Natural killer cell (primary cell): ENCODE measurements around the gene RYR1. TPM values are rescaled to one million over a fixed set of nuclear protein-coding genes. Genes with fewer than 3 reads are reported as not detected.

Experiments
- ATAC-seq, 3 donors: fragments of 150-1000 bp in 2 of 3; fragments of 200-7000 bp in 1 of 3; cut with Tn5 transposase; 1 replicate in 1 of 3; 2 replicates in 2 of 3; pipeline ENCODE4 v1.10.0; 2021; ENCODE audit warnings: mild to moderate bottlenecking in 2 of 3, moderate library complexity in 2 of 3
- DNase-seq, 2 donors: peaks; one replicate each; pipeline versions ENCODE4 v3.0.0 to v3.0.0-alpha.2; 2013 to 2021; ENCODE audit warnings: mixed read lengths in 1 of 2
- H3K27ac ChIP-seq: one replicate; pipeline ENCODE4 v1.5.1; 2013; ENCODE audit warnings: mild to moderate bottlenecking, low read length
- H3K27me3 ChIP-seq: one replicate; pipeline ENCODE4 v1.6.1; 2013; ENCODE audit warnings: low read length; ENCODE audit not compliant: control insufficient read depth, insufficient read depth
- H3K36me3 ChIP-seq: one replicate; pipeline ENCODE4 v1.6.1; 2013; ENCODE audit warnings: low read length; ENCODE audit not compliant: control insufficient read depth, insufficient read depth
- H3K4me1 ChIP-seq: one replicate; pipeline ENCODE4 v1.6.1; 2013; ENCODE audit warnings: low read length; ENCODE audit not compliant: control insufficient read depth, insufficient read depth
- H3K4me3 ChIP-seq: one replicate; pipeline ENCODE4 v1.5.1; 2013; ENCODE audit warnings: low read length
- H3K9me3 ChIP-seq: one replicate; pipeline ENCODE4 v1.6.1; 2013; ENCODE audit warnings: low read length; ENCODE audit not compliant: control insufficient read depth, insufficient read depth
- H3K27ac Mint-ChIP-seq, 2 donors: one replicate each; pipeline ENCODE4 v1.8.0; 2022; ENCODE audit warnings: mild to moderate bottlenecking in 2 of 2, mixed read lengths in 2 of 2, moderate library complexity in 1 of 2
- H3K27me3 Mint-ChIP-seq, 2 donors: one replicate each; pipeline ENCODE4 v1.8.0; 2022; ENCODE audit warnings: low read depth in 2 of 2, mixed read lengths in 2 of 2
- H3K36me3 Mint-ChIP-seq: one replicate; pipeline ENCODE4 v1.8.0; 2022; ENCODE audit warnings: mixed read lengths
- H3K4me1 Mint-ChIP-seq, 2 donors: one replicate each; pipeline ENCODE4 v1.8.0; 2022; ENCODE audit warnings: mixed read lengths in 2 of 2
- H3K4me3 Mint-ChIP-seq: one replicate; pipeline ENCODE4 v1.8.0; 2022; ENCODE audit warnings: mild to moderate bottlenecking, moderate library complexity, mixed read lengths
- H3K9me3 Mint-ChIP-seq, 2 donors: one replicate each; pipeline ENCODE4 v1.8.0; 2022; ENCODE audit warnings: mixed read lengths in 2 of 2
- CTCF ChIP-seq: fragments of 200-600 bp; IDR thresholded peaks from one replicate; pipeline ENCODE4 v1.8.0; 2022; ENCODE audit warnings: antibody characterized with exemption
- WGBS: methylation state at CpG from one replicate; pipeline ENCODE4 v1.1.7; 2013; ENCODE audit warnings: missing lambda C conversion rate; ENCODE audit not compliant: insufficient coverage; 5-methylcytosine and 5-hydroxymethylcytosine counted together
- intact Hi-C: fragments of 100-400 bp; cut with micrococcal nuclease; formaldehyde crosslinking; loops from one replicate; pipeline ENCODE4 v1.14.2; 2022
- total RNA-seq, 4 donors: library from RNA; stranded (reverse); fragments of 120-200 nt in 1 of 4; gene quantifications; one replicate each; pipeline versions ENCODE4 v1.2.3 to v1.2.4, GENCODE V29; 2013 to 2022

RYR1 gene
- total RNA-seq, 3 donors from 2014 or later (not counting 1 experiment from before 2014, with no cell fraction given) = 0.05 to 1.0 (median 0.65) TPM

GRCh38 chr19:38464421-38465082, 31.1 kb downstream of the RYR1 start:
- Histone ChIP-seq H3K9me3 (no peaks in the 10 kb centered on the region), H3K4me3 (no peak overlapping the region), H3K4me1 (no peaks in the 10 kb centered on the region), H3K27me3 (no peaks in the 10 kb centered on the region), H3K27ac (no peak overlapping the region), H3K36me3 (no peaks in the 10 kb centered on the region)
- 70% methylated on average over 15 of the region's 15 CpGs for WGBS
- intact Hi-C loops = no loop called here
- no peak for TF ChIP-seq CTCF
- ATAC-seq (no peak), DNase-seq (no peak)
- H3K4me1 Mint-ChIP-seq = no peaks in the 10 kb centered on the region
- no peak overlapping the region for H3K27ac Mint-ChIP-seq
- no peak overlapping the region for H3K4me3 Mint-ChIP-seq
- H3K36me3 Mint-ChIP-seq = no peaks in the 10 kb centered on the region
- peaks cover 0 to 2% of the 10 kb centered on the region in 2 donors for H3K27me3 Mint-ChIP-seq
- no peaks in the 10 kb centered on the region for H3K9me3 Mint-ChIP-seq

- Mint-ChIP-seq H3K36me3 (no peaks in the 10 kb centered on the region), H3K9me3 (no peaks in the 10 kb centered on the region), H3K4me1 (no peaks in the 10 kb centered on the region), H3K27ac (no peak overlapping the region), H3K27me3 (peaks cover 0 to 2% of the 10 kb centered on the region in 2 donors), H3K4me3 (no peak overlapping the region)
- no peaks in the 10 kb centered on the region for H3K4me1 ChIP-seq
- H3K27me3 ChIP-seq = no peaks in the 10 kb centered on the region
- H3K36me3 ChIP-seq = no peaks in the 10 kb centered on the region
- 93% methylated on average over 26 of the region's 26 CpGs for WGBS
- H3K27ac ChIP-seq = no peak overlapping the region
- ATAC-seq (no peak), DNase-seq (no peak)
- H3K4me3 ChIP-seq = no peak overlapping the region
- H3K9me3 ChIP-seq = no peaks in the 10 kb centered on the region
- no peak for TF ChIP-seq CTCF
- intact Hi-C loops = no loop called here
Observed at GRCh38 chr19:38466050-38466449, 32.6 kb downstream of the RYR1 start.

GRCh38 chr19:38467541-38468525, 34.3 kb downstream of the RYR1 start:
- no peak overlapping the region for H3K4me3 Mint-ChIP-seq
- H3K27ac Mint-ChIP-seq = no peak overlapping the region
- no peaks in the 10 kb centered on the region for H3K4me1 Mint-ChIP-seq
- H3K9me3 ChIP-seq = no peaks in the 10 kb centered on the region
- ATAC-seq = no peak
- H3K4me3 ChIP-seq = no peak overlapping the region
- no peak overlapping the region for H3K27ac ChIP-seq
- DNase-seq = no peak
- H3K36me3 Mint-ChIP-seq = no peaks in the 10 kb centered on the region
- no peaks in the 10 kb centered on the region for H3K27me3 ChIP-seq
- no peak for TF ChIP-seq CTCF
- intact Hi-C loops = no loop called here
- WGBS = 92% methylated on average over 17 of the region's 17 CpGs
- H3K4me1 ChIP-seq = no peaks in the 10 kb centered on the region
- H3K27me3 Mint-ChIP-seq = peaks cover 0 to 2% of the 10 kb centered on the region in 2 donors
- no peaks in the 10 kb centered on the region for H3K36me3 ChIP-seq
- no peaks in the 10 kb centered on the region for H3K9me3 Mint-ChIP-seq
